ENCODE data around the gene PYDC1.
"Not testable (repeated sequence)": the region's sequence is repeated elsewhere in the genome, so short reads cannot be mapped to it uniquely, and the experiment has no call there.

The PYDC1 gene

GRCh38 chr16:31195861-31196260 is 21.1 kb downstream of the PYDC1 start:
- not testable (repeated sequence) for DNase-seq

- no peak for DNase-seq
These were observed 22.0 kb downstream of the PYDC1 start for GRCh38 chr16:31194898-31195297.

- no peak for DNase-seq
These were observed 23.1 kb downstream of the PYDC1 start for GRCh38 chr16:31193874-31194273.

GRCh38 chr16:31192856-31193642 is 23.9 kb downstream of the PYDC1 start:
- no peak for DNase-seq

- DNase-seq = no peak
These were observed 25.1 kb downstream of the PYDC1 start for GRCh38 chr16:31191697-31192428.

GRCh38 chr16:31190818-31191444 is 26.0 kb downstream of the PYDC1 start:
- no peak for DNase-seq

- no peak for DNase-seq
These were observed 26.9 kb downstream of the PYDC1 start for GRCh38 chr16:31190061-31190460.

GRCh38 chr16:31189412-31189778 is 27.5 kb downstream of the PYDC1 start:
- no peak for DNase-seq

GRCh38 chr16:31188450-31189411 is 28.2 kb downstream of the PYDC1 start:
- DNase-seq = no peak

- no peak for DNase-seq
These were observed 29.1 kb downstream of the PYDC1 start for GRCh38 chr16:31187808-31188189.

- no peak for DNase-seq
These were observed 29.8 kb downstream of the PYDC1 start for GRCh38 chr16:31186930-31187807.

GRCh38 chr16:31186176-31186575 is 30.8 kb downstream of the PYDC1 start:
- no peak for DNase-seq

GRCh38 chr16:31185339-31185738 is 31.6 kb downstream of the PYDC1 start:
- DNase-seq = no peak

GRCh38 chr16:31184888-31185287 is 32.0 kb downstream of the PYDC1 start:
- no peak for DNase-seq

GRCh38 chr16:31183432-31184428 is 33.2 kb downstream of the PYDC1 start:
- DNase-seq = no peak

GRCh38 chr16:31182391-31182790 is 34.5 kb downstream of the PYDC1 start:
- no peak for DNase-seq

- no peak for DNase-seq
These were observed 35.7 kb downstream of the PYDC1 start for GRCh38 chr16:31181102-31181830.

- peak; percentile 93 for DNase-seq
These were observed 37.0 kb downstream of the PYDC1 start, which contains the start of gene FUS for GRCh38 chr16:31179747-31180459. FUS (plus strand) TSS chr16:31180139; CDS start chr16:31180215, 76 bp downstream.

GRCh38 chr16:31179219-31179746 is 37.7 kb downstream of the PYDC1 start:
- DNase-seq = no peak
